ENCODE results near the gene TXNIP. TPM values are rescaled to one million over a fixed set of nuclear protein-coding genes. Genes with fewer than 3 reads are reported as not detected.
A peak's percentile ranks its signal among the peaks of the same experiment; 100 is the strongest.

The TXNIP gene
- total and polyA plus RNA-seq, 3 donors from 2014 or later = 268 to 328 (median 274) TPM

- Histone ChIP-seq H3K4me1 (peaks cover 26% of the 10 kb centered on the region), H3K4me3 (no peak overlapping the region), H3K27ac (no peak overlapping the region), H3K36me3 (ENCODE audit: low read depth, missing control alignments) (no peaks in the 10 kb centered on the region), H3K27me3 (no peaks in the 10 kb centered on the region), H3K9me3 (no peaks in the 10 kb centered on the region)
- 60 to 88% methylated on average over 4 of the region's 4 CpGs for WGBS, 2 donors
- no peak for DNase-seq
- no peak for TF ChIP-seq CTCF (IDR thresholded peaks at IDR 0.05)
- no peak for TF ChIP-seq POLR2A (IDR thresholded peaks at IDR 0.05)
- intact Hi-C loops (cut with DNase I; ENCODE audit: low total_unique reads) = no loop called here
Observed at GRCh38 chr1:145975216-145975615, 21.2 kb downstream of the TXNIP start.

- Histone ChIP-seq H3K36me3 (ENCODE audit: low read depth, missing control alignments) (no peaks in the 10 kb centered on the region), H3K9me3 (no peaks in the 10 kb centered on the region), H3K4me1 (peaks cover 21% of the 10 kb centered on the region), H3K27ac (no peak overlapping the region), H3K4me3 (no peak overlapping the region), H3K27me3 (no peaks in the 10 kb centered on the region)
- 72 to 87% methylated on average over 7 of the region's 7 CpGs for WGBS, 2 donors
- TF ChIP-seq CTCF (IDR thresholded peaks at IDR 0.05) = no peak
- TF ChIP-seq POLR2A (IDR thresholded peaks at IDR 0.05) = no peak
- no peak for DNase-seq
- intact Hi-C loops (cut with DNase I; ENCODE audit: low total_unique reads) = no loop called here
Observed at GRCh38 chr1:145974721-145975120, 21.7 kb downstream of the TXNIP start.

GRCh38 chr1:145972580-145972979 lies 23.8 kb downstream of the TXNIP start:
- no peak overlapping the region for H3K27ac ChIP-seq
- no peak overlapping the region for H3K4me3 ChIP-seq
- H3K27me3 ChIP-seq = no peaks in the 10 kb centered on the region
- DNase-seq = no peak
- no peaks in the 10 kb centered on the region for H3K9me3 ChIP-seq
- no peak for TF ChIP-seq CTCF (IDR thresholded peaks at IDR 0.05)
- no peak for TF ChIP-seq POLR2A (IDR thresholded peaks at IDR 0.05)
- no peaks in the 10 kb centered on the region for H3K4me1 ChIP-seq
- H3K36me3 ChIP-seq (ENCODE audit: low read depth, missing control alignments) = no peaks in the 10 kb centered on the region
- WGBS, 2 donors = 80 to 88% methylated on average over 7 of the region's 7 CpGs
- intact Hi-C loops (cut with DNase I; ENCODE audit: low total_unique reads) = no loop called here

- no peak for DNase-seq
- Histone ChIP-seq H3K36me3 (ENCODE audit: low read depth, missing control alignments) (no peaks in the 10 kb centered on the region), H3K4me3 (no peak overlapping the region), H3K27me3 (no peaks in the 10 kb centered on the region), H3K4me1 (peaks cover 15% of the 10 kb centered on the region), H3K27ac (no peak overlapping the region), H3K9me3 (no peaks in the 10 kb centered on the region)
- intact Hi-C loops (cut with DNase I; ENCODE audit: low total_unique reads) = no loop called here
- TF ChIP-seq POLR2A (IDR thresholded peaks at IDR 0.05) (no peak), CTCF (IDR thresholded peaks at IDR 0.05) (no peak)
- WGBS, 2 donors = 90 to 100% methylated on average over 2 of the region's 2 CpGs
Observed at GRCh38 chr1:145967288-145967687, 29.1 kb downstream of the TXNIP start.

GRCh38 chr1:145965119-145965744 lies 31.1 kb downstream of the TXNIP start:
- H3K4me1 ChIP-seq = peaks cover 23% of the 10 kb centered on the region
- no peaks in the 10 kb centered on the region for H3K27me3 ChIP-seq
- TF ChIP-seq POLR2A (IDR thresholded peaks at IDR 0.05) (no peak), CTCF (IDR thresholded peaks at IDR 0.05) (no peak)
- H3K4me3 ChIP-seq = peak overlapping the region; percentile 49 to 76
- no peaks in the 10 kb centered on the region for H3K36me3 ChIP-seq (ENCODE audit: low read depth, missing control alignments)
- H3K27ac ChIP-seq = peak overlapping the region; percentile 80 to 81
- DNase-seq = no peak
- intact Hi-C loops (cut with DNase I; ENCODE audit: low total_unique reads) = no loop called here
- no peaks in the 10 kb centered on the region for H3K9me3 ChIP-seq
- 0 to 1% methylated on average over 5 of the region's 5 CpGs for WGBS, 2 donors
